NCI-H146 treated with DMSO at 0.1 percent for 48 hours (cell line): ENCODE data around the gene USP17L19.
"Not testable (repeated sequence)": the region's sequence is repeated elsewhere in the genome, so short reads cannot be mapped to it uniquely, and the experiment has no call there.

Experiments
- DNase-seq: peaks from one replicate; lab custom pipeline; 2025; ENCODE audit not compliant: unreplicated experiment; lab: John Stamatoyannopoulos, UW

USP17L19 gene

GRCh38 chr4:9253078-9253477 is at the start of gene USP17L19:
USP17L19 (plus strand) TSS chr4:9253378; CDS start chr4:9253378, 0 bp downstream.
- DNase-seq, result not testable (repeated sequence)

- not testable (repeated sequence) for DNase-seq
Measured at GRCh38 chr4:9210357-9210756, 42.8 kb upstream of the USP17L19 start, which contains the start of gene USP17L10. USP17L10 (plus strand) TSS chr4:9210657; CDS start chr4:9210657, 0 bp downstream.

GRCh38 chr4:9214701-9215100 is 38.5 kb upstream of the USP17L19 start:
- not testable (repeated sequence) for DNase-seq

- not testable (repeated sequence) for DNase-seq
Measured at GRCh38 chr4:9215105-9215504, 38.1 kb upstream of the USP17L19 start, which contains the start of gene USP17L11. USP17L11 (plus strand) TSS chr4:9215405; CDS start chr4:9215405, 0 bp downstream.

- not testable (repeated sequence) for DNase-seq
Measured at GRCh38 chr4:9219852-9220251, 33.3 kb upstream of the USP17L19 start, which contains the start of gene USP17L12. USP17L12 (plus strand) TSS chr4:9220152; CDS start chr4:9220152, 0 bp downstream.

- DNase-seq, result not testable (repeated sequence)
Measured at GRCh38 chr4:9224596-9224995, 28.6 kb upstream of the USP17L19 start, which contains the start of gene USP17L13. USP17L13 (plus strand) TSS chr4:9224896; CDS start chr4:9224896, 0 bp downstream.

- DNase-seq, result not testable (repeated sequence)
Measured at GRCh38 chr4:9230249-9230648, 22.9 kb upstream of the USP17L19 start.

- DNase-seq, result not testable (repeated sequence)
Measured at GRCh38 chr4:9234085-9234484, 19.1 kb upstream of the USP17L19 start, which contains the start of gene USP17L15. USP17L15 (plus strand) TSS chr4:9234385; CDS start chr4:9234385, 0 bp downstream.

- not testable (repeated sequence) for DNase-seq
Measured at GRCh38 chr4:9238461-9238860, 14.7 kb upstream of the USP17L19 start.

GRCh38 chr4:9243579-9243978 is 9.6 kb upstream of the USP17L19 start, which contains the start of gene USP17L17:
USP17L17 (plus strand) TSS chr4:9243879; CDS start chr4:9243879, 0 bp downstream.
- DNase-seq, result not testable (repeated sequence)

- not testable (repeated sequence) for DNase-seq
Measured at GRCh38 chr4:9247953-9248680, 5.1 kb upstream of the USP17L19 start, which contains the start of gene USP17L18. USP17L18 (plus strand) TSS chr4:9248630; CDS start chr4:9248630, 0 bp downstream.

- DNase-seq, result not testable (repeated sequence)
Measured at GRCh38 chr4:9257824-9258223, 4.6 kb downstream of the USP17L19 start, which contains the start of gene USP17L20. USP17L20 (plus strand) TSS chr4:9258124; CDS start chr4:9258124, 0 bp downstream.

- DNase-seq, result not testable (repeated sequence)
Measured at GRCh38 chr4:9262572-9262971, 9.4 kb downstream of the USP17L19 start, which contains the start of gene USP17L21. USP17L21 (plus strand) TSS chr4:9262872; CDS start chr4:9262872, 0 bp downstream.

- not testable (repeated sequence) for DNase-seq
Measured at GRCh38 chr4:9267319-9267718, 14.1 kb downstream of the USP17L19 start, which contains the start of gene USP17L22. USP17L22 (plus strand) TSS chr4:9267619; CDS start chr4:9267619, 0 bp downstream.

GRCh38 chr4:9271719-9272118 is 18.5 kb downstream of the USP17L19 start:
- DNase-seq, result not testable (repeated sequence)
